ENCODE results near the gene TSPAN7. TPM values are rescaled to one million over a fixed set of nuclear protein-coding genes. Genes with fewer than 3 reads are reported as not detected.

Gene TSPAN7
- total and polyA plus RNA-seq, 2 of the 4 experiments (the other 2 are of a cell fraction): not detected

GRCh38 chrX:38560776-38561125 lies 591 bp upstream of the TSPAN7 start:
- no peak overlapping the region for H2BK120ac ChIP-seq (ENCODE audit: low read depth, low read length)
- no peak overlapping the region for H3K9ac ChIP-seq (ENCODE audit: low read depth, low read length)
- H3K4me1 ChIP-seq (ENCODE audit: control insufficient read depth, insufficient read depth, low read length): no peaks in the 10 kb centered on the region
- ChIA-PET CTCF (no interaction called here), POLR2A (ENCODE audit: unreplicated experiment) (no interaction called here)
- no TSS peak for BruUV-seq (replicated peaks)
- no peak for ATAC-seq (ENCODE audit: low read depth)
- H3K56ac ChIP-seq (ENCODE audit: extremely low read depth, insufficient read depth, low read length): no peak overlapping the region
- H4K20me1 ChIP-seq (ENCODE audit: insufficient read depth, low read length): no peaks in the 10 kb centered on the region
- H3K79me1 ChIP-seq (ENCODE audit: low read depth in 1 of 2, low read length in 2 of 2): no peaks in the 10 kb centered on the region
- no peak overlapping the region for H2AK9ac ChIP-seq (replicated peaks; ENCODE audit: low read depth, low read length, poor library complexity)
- H4K8ac ChIP-seq (ENCODE audit: low read depth in 2 of 2, low read length in 2 of 2): no peak overlapping the region
- no peak for DNase-seq
- H3K23ac ChIP-seq (ENCODE audit: low read depth, low read length): no peak overlapping the region
- H4K5ac ChIP-seq (ENCODE audit: low read depth, low read length): no peak overlapping the region
- H3K9me1 ChIP-seq (ENCODE audit: insufficient read depth, low read length): no peaks in the 10 kb centered on the region
- H3K4me3 ChIP-seq (ENCODE audit: insufficient read depth, low read depth, low read length): peak overlapping the region; percentile 47
- no peak overlapping the region for H2BK15ac ChIP-seq (ENCODE audit: low read depth, low read length)
- intact Hi-C loops (cut with micrococcal nuclease) (no loop called here), dilution Hi-C loops (cut with HindIII; ENCODE audit: low sequenced_read_pairs, unreplicated experiment) (no loop called here), in situ Hi-C loops (cut with MboI; ENCODE audit: low sequenced_read_pairs) (no loop called here)
- no peak overlapping the region for H3K14ac ChIP-seq (replicated peaks; ENCODE audit: low read depth, low read length)
- no peak overlapping the region for H4K91ac ChIP-seq (ENCODE audit: insufficient read depth, low read depth, low read length)
- H3K27ac ChIP-seq (ENCODE audit: insufficient read depth, low read length): no peak overlapping the region
- no peak overlapping the region for H3K4ac ChIP-seq (ENCODE audit: low read depth, low read length)
- no peaks in the 10 kb centered on the region; the same call in 1 of the 2 replicates for H3K27me3 ChIP-seq (ENCODE audit: control insufficient read depth, insufficient read depth, low read length)
- no peak overlapping the region for H2AK5ac ChIP-seq (ENCODE audit: low read depth, low read length)
- H2BK5ac ChIP-seq (ENCODE audit: low read depth, low read length, poor library complexity, severe bottlenecking): no peak overlapping the region
- no peaks in the 10 kb centered on the region for H3K9me3 ChIP-seq (ENCODE audit: control insufficient read depth, insufficient read depth, low read length)
- no peaks in the 10 kb centered on the region for H3K36me3 ChIP-seq (ENCODE audit: control insufficient read depth, insufficient read depth, low read length)
- peak overlapping the region; percentile 89 for H2AFZ ChIP-seq (replicated peaks; ENCODE audit: low read length, poor library complexity)
- H3K4me2 ChIP-seq (ENCODE audit: low read depth, low read length): peak overlapping the region; percentile 86
- TF ChIP-seq RFX5 (IDR thresholded peaks at IDR 0.05; ENCODE audit: low read depth, low read length) (no peak), NFE2L2 (IDR thresholded peaks at IDR 0.05; ENCODE audit: low read depth, low read length) (no peak), BHLHE40 (IDR thresholded peaks at IDR 0.05; ENCODE audit: low read depth, low read length) (no peak), MAZ (IDR thresholded peaks at IDR 0.05; ENCODE audit: borderline replicate concordance, low read depth, low read length) (no peak), CTCF (conservative IDR thresholded peaks at IDR 0.05; ENCODE audit: low read depth, low read length) (no peak), RAD21 (IDR thresholded peaks at IDR 0.05; ENCODE audit: low read length) (no peak), ELK1 (IDR thresholded peaks at IDR 0.05; ENCODE audit: borderline replicate concordance, low read depth, low read length) (no peak), CEBPB (IDR thresholded peaks at IDR 0.05; ENCODE audit: low read depth, low read length) (no peak), CHD1 (IDR thresholded peaks at IDR 0.05; ENCODE audit: low read depth, low read length) (no peak), FOS (IDR thresholded peaks at IDR 0.05; ENCODE audit: low read depth, low read length) (no peak)
- no peak overlapping the region for H3K18ac ChIP-seq (ENCODE audit: low read depth, low read length)
- no peak overlapping the region for H2BK20ac ChIP-seq (ENCODE audit: low read depth, low read length)
- no CpG with 5 or more reads among the region's 9 CpGs for WGBS, 2 experiments (ENCODE audit: extremely low coverage in 2 of 2, insufficient read length in 1 of 2)

All from IMR-90 (cell line).